Measurements from ENCODE around the gene PHETA1. TPM values are rescaled to one million over a fixed set of nuclear protein-coding genes. Genes with fewer than 3 reads are reported as not detected.

The PHETA1 gene
- total RNA-seq, 2 donors from 2014 or later: 11.5 to 13.4 TPM

GRCh38 chr12:111407377-111408115 is 38.7 kb upstream of the PHETA1 start:
- peak overlapping the region; percentile 85 to 92 for H3K4me3 ChIP-seq
- H3K27me3 ChIP-seq: no peaks in the 10 kb centered on the region
- TF ChIP-seq CTCF (IDR thresholded peaks at IDR 0.05): no peak
- H3K9me3 ChIP-seq: no peaks in the 10 kb centered on the region
- H3K36me3 ChIP-seq: no peaks in the 10 kb centered on the region
- DNase-seq (ENCODE audit: low spot score): no peak
- H3K4me1 ChIP-seq: peaks cover 0 to 91% of the 10 kb centered on the region in 2 donors
- H3K27ac ChIP-seq: peak overlapping the region; percentile 93 to 96

- Histone ChIP-seq H3K27me3 (no peaks in the 10 kb centered on the region), H3K4me3 (peak overlapping the region; percentile 85 to 92), H3K4me1 (peaks cover 0 to 88% of the 10 kb centered on the region in 2 donors), H3K36me3 (no peaks in the 10 kb centered on the region), H3K9me3 (no peaks in the 10 kb centered on the region), H3K27ac (peak overlapping the region; percentile 93 to 96)
- no peak for DNase-seq (ENCODE audit: low spot score)
- no peak for TF ChIP-seq CTCF (IDR thresholded peaks at IDR 0.05)
Measured at GRCh38 chr12:111406474-111407376, 37.8 kb upstream of the PHETA1 start.

GRCh38 chr12:111405859-111406473 is 37.1 kb upstream of the PHETA1 start, which contains the start of gene SH2B3:
Gene SH2B3 (plus strand): TSS chr12:111405923. CDS start chr12:111418146, 12,223 bp downstream.
- no peak for TF ChIP-seq CTCF (IDR thresholded peaks at IDR 0.05)
- Histone ChIP-seq H3K36me3 (no peaks in the 10 kb centered on the region), H3K9me3 (no peaks in the 10 kb centered on the region), H3K27me3 (no peaks in the 10 kb centered on the region), H3K4me1 (peaks cover 0 to 81% of the 10 kb centered on the region in 2 donors), H3K4me3 (peak within 1 kb of the TSS; percentile 85 to 92), H3K27ac (peak within 1 kb of the TSS; percentile 93 to 96)
- no peak for DNase-seq (ENCODE audit: low spot score)

GRCh38 chr12:111405149-111405858 is 36.4 kb upstream of the PHETA1 start:
- H3K4me3 ChIP-seq: peak overlapping the region; percentile 85 to 92
- peak; percentile 96 for DNase-seq (ENCODE audit: low spot score)
- peak; percentile 34 to 75 for TF ChIP-seq CTCF (IDR thresholded peaks at IDR 0.05)
- H3K9me3 ChIP-seq: no peaks in the 10 kb centered on the region
- no peaks in the 10 kb centered on the region for H3K27me3 ChIP-seq
- H3K4me1 ChIP-seq: peaks cover 0 to 74% of the 10 kb centered on the region in 2 donors
- no peaks in the 10 kb centered on the region for H3K36me3 ChIP-seq
- peak overlapping the region; percentile 93 to 96 for H3K27ac ChIP-seq
